Vagina (tissue), 2 donors: ENCODE data around the gene MRPS34.

Experiments used
- POLR2A ChIP-seq, 2 donors: fragments of 450-650 bp; IDR thresholded peaks; one replicate each; pipeline ENCODE4 v1.6.1; 2017; ENCODE audit warnings: antibody characterized with exemption in 2 of 2, mild to moderate bottlenecking in 2 of 2, moderate library complexity in 2 of 2
- TF ChIP-seq, protein P1 (sequence below), 3 experiments: fragments of 450-650 bp in 2 of 3; fragments of 200-600 bp in 1 of 3; sonication (generic) in 1 of 3; IDR thresholded peaks; one replicate each; pipeline ENCODE4 v1.5.1; 2017 to 2019; ENCODE audit warnings: antibody characterized with exemption in 3 of 3, mild to moderate bottlenecking in 2 of 3, moderate library complexity in 2 of 3

DNA sequence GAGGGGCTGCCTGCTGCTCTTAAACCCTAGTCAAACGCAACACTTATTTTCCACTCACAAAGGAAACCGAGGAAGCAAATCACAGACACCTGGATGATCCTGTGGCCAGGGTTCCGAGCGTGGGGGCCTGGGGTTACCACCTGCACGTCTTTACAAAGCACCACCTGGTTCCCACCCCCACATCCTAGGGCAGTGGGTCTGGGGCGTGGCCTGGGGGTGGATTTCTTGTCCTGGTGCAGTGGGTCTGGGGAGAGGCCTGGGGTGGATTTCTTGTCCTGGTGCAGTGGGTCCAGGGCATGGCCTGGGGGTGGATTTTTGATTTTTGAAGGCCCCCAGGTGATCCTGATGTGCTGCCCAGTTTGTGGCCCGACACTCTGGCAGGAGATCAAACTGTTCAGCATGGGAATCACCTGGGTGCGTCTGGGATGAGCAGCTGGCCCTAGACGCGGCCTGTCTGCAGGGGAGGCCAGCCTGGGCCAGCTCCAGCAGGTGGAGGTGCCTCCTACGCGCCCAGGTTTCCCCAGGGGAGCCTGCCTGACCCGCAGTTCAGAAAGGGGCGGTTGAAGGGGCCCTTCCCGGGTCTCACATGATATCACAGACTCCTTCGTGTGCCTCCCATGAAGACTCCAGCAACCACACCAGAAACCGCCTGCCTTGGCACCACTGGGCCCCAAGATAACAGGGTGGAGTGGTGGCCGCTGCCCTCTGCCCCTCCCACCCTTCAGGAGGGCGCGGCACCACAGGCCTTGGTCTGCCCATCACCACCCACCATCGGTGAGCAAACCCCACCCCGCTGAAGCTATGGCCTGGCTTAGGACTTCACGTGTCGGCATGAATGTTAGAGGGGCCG is 47.4 kb upstream of the MRPS34 start:
- TF ChIP-seq, protein P1, sequence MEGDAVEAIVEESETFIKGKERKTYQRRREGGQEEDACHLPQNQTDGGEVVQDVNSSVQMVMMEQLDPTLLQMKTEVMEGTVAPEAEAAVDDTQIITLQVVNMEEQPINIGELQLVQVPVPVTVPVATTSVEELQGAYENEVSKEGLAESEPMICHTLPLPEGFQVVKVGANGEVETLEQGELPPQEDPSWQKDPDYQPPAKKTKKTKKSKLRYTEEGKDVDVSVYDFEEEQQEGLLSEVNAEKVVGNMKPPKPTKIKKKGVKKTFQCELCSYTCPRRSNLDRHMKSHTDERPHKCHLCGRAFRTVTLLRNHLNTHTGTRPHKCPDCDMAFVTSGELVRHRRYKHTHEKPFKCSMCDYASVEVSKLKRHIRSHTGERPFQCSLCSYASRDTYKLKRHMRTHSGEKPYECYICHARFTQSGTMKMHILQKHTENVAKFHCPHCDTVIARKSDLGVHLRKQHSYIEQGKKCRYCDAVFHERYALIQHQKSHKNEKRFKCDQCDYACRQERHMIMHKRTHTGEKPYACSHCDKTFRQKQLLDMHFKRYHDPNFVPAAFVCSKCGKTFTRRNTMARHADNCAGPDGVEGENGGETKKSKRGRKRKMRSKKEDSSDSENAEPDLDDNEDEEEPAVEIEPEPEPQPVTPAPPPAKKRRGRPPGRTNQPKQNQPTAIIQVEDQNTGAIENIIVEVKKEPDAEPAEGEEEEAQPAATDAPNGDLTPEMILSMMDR (IDR thresholded peaks at IDR 0.05) = no peak
- no peak for TF ChIP-seq POLR2A (IDR thresholded peaks at IDR 0.05)
